Activated T-cell treated with anti-CD3 and anti-CD28 coated beads for 24 hours (primary cell): ENCODE measurements around the gene ITM2C.

Experiments
- DNase-seq: peaks from one replicate; pipeline ENCODE4 v3.0.0-alpha.2; 2020; ENCODE audit warnings: low read depth

The ITM2C gene

DNA sequence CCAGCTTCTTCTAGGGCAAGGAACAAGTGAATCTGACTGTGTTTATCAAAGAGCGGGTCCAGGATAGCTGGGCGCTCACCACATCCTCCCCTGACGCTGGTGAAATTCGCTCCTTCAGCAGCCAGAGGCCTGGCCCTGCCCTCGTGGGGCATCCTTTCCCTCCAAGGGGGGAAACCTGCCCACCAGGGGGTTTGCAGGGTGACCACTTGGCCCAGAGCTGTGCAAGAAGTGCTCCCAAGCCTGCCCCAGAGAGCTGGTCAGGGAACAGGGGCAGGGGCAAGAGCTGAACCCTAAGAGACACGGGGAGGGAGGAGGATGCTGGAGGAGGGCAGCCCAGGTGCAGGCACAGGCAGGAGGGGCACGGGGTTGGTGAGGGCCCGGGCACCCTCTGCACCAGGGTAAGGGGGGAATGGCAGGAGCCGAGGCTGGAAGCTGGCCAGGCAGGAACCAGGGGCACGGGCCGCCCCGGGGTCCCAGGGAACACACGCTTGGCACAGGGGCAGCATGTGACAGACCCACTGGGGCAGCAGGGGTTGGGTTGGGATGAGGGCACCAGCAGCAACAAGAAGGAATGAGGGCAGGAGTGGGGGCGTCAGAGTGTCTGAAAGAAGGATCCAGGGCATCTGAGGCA lies 63.1 kb downstream of the ITM2C start:
- DNase-seq, result no peak
